GM18861 (cell line): ENCODE results near the gene YRDC.

Experiments
- ATAC-seq: cut with Tn5 transposase; IDR thresholded peaks from one replicate; pipeline ENCODE4 v1.9.1; 2021; ENCODE audit not compliant: unreplicated experiment

YRDC gene, protein sequence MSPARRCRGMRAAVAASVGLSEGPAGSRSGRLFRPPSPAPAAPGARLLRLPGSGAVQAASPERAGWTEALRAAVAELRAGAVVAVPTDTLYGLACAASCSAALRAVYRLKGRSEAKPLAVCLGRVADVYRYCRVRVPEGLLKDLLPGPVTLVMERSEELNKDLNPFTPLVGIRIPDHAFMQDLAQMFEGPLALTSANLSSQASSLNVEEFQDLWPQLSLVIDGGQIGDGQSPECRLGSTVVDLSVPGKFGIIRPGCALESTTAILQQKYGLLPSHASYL

DNA sequence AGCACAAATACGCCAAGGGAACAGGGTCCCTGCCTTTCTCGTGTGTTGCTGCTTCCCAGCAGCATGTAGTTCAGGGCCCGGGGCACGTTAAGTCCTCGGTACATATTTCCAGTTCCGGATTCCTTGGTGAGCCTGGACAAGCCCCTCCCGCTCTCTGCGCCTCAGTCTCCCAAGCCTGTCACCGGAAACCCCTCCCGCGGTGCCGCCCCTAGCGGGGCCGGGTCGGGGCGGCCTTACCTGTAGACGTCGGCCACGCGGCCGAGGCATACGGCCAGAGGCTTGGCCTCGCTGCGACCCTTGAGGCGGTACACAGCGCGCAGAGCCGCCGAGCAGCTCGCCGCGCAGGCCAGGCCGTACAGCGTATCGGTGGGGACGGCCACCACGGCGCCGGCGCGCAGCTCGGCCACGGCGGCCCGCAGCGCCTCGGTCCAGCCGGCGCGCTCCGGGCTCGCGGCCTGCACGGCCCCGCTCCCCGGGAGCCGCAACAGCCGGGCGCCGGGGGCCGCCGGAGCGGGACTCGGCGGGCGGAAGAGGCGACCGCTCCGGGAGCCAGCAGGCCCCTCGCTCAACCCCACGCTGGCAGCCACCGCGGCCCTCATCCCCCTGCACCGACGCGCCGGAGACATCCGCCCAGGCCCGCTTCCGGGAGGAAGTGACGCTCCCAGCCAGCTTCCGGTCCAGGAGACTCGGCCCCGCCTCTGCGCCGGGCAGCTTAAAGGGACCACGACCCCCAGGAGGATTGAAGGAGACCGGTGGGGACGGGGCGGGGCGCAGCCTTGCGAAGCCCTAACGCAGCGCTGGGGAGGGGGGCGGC, at the start of gene YRDC, which contains the start of gene C1orf122:
YRDC (minus strand) TSS at position 654 of the 814 bp plus-strand sequence; CDS start at position 626, 28 bp downstream.
C1orf122 (plus strand) TSS at position 236 of the 814 bp plus-strand sequence. CDS start 615 bp downstream, outside the sequence.
- ATAC-seq = peak; percentile 63

DNA sequence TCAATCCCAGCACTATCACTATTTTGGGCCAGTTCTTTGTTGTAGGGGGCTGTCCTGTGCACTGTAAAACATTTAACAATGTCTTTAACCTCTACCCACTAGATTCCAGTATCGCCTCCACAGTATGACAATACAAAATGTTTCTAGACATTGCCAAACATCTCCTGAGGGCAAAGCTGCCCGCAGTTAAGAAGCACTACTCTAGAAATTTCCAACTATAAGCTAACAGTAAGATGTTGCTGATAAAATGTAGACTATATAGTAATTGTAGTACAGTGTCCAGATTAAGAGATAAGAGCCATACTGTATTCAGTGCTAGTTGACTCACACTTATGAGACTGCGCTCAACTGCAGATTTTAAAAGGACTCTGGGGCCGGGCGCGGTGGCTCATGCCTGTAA, 46.4 kb upstream of the YRDC start:
- ATAC-seq = no peak

DNA sequence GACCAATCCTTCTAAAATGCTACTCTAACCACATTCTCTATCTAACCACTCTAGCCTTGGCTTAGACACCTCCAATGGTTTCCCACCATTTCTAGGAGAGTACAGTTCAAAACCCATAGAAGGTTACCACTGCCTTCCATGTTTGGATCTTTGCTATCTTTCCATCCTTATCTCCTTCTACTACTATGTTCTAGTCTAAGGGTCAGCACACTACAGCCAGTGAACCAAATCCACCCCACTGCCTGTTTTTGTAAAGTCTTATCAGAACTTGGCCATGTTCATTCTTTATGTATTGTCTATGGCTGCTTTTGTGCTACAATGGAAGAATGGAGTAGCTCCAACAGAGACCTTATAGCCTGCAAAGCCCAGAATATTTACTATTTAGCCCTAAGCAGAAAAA, 45.1 kb upstream of the YRDC start:
- ATAC-seq = no peak

DNA sequence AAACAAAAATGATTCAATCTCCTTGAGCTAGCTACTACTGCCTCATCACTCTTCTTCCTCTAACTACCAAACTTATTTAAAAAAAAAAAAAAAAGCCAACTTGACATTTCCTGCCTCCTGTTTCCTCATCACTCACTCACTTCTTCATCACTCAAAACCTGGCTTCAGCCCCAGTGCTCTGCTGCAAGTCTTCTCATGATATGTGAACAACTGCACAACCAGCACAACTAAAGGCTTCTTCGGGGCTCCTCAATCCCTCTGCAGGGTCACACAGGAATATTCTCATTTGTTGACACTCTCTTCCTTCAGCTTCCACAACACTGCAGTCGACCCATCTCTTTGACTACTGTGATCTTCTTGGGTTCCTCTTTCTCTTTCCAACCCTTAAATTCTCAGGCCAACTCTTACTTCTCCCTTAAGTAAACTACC, 43.8 kb upstream of the YRDC start:
- ATAC-seq = no peak

DNA sequence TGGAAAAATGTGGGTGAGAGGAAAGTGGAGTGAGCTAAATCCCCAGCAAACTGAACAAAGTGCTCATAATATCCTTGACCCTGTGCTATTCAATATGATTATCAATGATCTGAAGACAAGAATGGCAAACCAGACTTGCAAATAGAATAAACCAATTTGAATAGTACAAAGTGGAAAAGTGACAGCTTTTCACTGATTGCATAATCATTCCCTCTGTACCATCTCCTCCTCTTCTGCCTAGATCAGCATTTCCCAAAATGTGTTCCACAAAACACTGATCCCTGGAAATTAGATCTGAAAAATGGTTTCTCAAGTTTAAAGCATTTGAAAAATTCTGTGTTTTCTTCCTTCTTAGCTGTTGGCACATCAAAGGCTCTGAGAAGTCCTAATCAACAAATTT, 43.3 kb upstream of the YRDC start:
- no peak for ATAC-seq

DNA sequence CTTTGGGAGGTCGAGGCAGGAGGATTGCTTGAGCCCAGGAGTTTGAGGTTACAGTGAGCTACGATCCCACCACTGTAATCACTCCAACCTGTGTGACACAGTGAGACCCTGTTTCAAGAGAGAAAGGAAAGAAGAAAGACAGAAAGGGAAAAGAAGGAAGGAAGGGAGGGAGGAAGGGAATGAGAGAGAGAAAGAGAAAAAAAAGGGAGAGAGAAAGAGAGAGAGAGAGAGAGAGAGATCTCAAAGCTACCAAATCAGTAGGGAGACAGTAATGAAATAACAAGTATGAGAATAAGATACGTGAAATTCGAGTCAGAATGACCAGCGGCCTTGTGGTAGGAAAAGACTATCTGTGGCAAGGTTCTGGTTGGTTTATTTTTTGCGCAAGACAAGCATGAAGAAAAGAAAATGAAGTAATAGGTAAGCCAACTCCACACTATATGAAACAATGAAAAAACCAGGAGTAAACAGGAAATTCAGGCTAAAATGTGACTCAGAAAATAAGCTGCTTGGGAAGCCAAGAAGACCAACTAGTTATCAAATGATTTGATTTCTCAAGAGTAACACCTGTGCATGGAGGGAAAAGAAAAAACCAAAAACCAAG, 42.4 kb upstream of the YRDC start:
- no peak for ATAC-seq

DNA sequence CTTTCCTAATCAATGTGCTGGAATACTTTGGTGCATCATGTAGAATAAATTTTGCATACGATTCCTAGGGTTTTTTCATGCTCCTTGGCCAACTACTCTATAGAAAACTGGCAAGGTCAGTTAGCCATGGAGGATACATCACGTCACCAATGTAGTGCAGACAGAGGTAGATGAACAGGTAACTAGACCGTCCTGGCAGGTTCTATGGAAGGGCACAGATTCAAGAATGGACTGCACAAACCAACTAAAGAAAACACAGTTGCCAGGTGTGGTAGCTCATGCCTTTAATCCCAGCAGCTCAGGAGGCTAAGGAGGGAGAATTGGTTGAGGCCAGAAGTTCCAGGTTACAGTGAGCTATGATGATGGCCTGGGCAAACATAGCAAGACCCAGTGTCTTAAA, 41.5 kb upstream of the YRDC start:
- no peak for ATAC-seq

DNA sequence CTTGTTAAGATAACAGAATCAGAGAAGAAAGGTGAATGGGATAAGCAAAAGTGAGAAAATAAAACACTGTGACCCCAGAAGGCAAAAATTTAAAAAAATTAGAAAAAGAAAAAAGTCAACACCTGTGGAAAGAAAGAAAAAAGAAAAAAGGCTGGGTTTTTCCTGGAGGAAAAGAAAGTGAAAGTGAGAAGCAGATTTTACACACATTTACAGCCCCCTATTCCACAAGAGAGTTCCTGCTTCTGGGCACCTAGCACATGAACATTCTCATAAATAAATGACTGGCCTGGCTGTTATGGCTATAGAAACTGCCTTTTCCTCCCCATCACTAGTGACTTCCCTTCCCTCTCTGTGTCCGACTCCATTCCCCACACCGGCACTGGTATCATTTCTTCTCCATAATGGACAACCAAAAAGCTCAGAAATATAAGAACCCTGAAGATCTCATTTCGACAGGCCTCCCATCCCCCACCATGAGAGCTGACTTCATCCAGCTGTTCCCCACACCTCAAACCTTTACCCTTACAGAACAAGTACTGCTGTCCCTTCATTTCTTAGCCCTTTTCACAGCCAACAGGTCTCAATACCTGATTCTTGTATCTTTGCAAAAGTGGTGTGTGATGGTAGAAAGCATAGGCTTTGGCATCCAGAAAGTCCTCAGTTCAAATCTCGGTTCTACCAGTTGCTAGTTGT, 38.8 kb upstream of the YRDC start:
- ATAC-seq = no peak

DNA sequence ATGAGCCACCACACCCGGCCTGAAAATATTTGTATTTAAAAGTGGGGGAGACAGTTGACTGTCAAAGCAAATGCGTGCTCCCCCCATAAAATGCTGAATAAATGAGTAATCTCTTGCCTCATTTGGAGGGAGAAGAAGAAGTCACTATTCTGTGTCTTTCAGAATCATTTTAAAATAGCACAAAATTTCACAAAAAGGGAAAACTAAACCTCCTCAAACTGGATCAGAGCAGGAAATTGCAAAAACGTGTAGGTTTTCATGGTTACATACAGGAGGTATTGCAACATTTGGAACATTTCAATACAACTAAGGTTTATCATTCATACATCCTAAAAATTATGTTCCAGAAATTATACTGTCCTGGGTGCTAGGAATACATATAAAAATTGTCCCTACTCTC, 37.8 kb upstream of the YRDC start:
- no peak for ATAC-seq

DNA sequence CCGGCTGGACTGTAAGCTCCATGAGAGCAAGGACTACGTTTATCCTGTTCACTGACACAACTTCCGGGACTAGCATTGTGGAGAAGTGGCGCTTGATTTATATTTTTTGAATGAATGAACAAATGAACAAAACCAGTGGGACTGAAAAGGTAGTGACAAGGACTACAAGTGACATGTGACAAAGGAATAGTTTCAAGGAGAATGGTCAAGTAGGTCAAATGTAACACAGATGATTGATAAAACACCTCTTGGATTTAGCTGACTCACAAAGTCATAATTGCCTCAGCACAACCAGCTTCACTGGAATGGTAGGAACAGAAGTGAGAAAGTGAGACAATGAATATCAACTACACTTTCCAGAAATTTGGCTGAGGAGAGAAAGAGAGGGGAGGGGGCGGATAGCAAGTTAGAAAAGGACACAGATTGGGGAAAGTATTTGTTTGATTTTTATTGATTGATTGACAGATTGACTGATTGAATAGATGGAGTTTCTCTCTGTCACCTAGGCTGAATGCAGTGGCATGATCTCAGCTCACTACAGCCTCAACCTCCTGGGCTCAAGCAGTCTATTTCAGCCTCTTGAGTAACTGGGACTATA, 37.1 kb upstream of the YRDC start:
- ATAC-seq = no peak

DNA sequence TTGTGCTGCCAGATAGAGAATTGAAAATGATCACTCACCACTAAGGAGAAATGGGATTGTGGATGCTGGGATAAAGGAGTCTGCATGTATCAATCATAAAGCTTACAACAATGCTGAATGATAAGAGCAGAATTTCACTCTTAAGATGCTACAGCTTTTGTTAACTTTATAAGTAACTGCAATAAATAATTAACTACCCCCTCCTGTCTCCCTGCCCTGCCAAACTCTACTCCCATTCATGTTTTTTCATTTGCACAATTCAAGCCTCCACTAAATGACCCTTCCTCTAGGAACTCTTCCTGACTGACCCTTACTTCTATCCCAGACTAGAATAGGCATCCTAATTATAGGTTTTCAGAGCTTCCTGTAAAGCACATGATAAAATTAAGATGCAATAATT, 36.5 kb upstream of the YRDC start:
- no peak for ATAC-seq

DNA sequence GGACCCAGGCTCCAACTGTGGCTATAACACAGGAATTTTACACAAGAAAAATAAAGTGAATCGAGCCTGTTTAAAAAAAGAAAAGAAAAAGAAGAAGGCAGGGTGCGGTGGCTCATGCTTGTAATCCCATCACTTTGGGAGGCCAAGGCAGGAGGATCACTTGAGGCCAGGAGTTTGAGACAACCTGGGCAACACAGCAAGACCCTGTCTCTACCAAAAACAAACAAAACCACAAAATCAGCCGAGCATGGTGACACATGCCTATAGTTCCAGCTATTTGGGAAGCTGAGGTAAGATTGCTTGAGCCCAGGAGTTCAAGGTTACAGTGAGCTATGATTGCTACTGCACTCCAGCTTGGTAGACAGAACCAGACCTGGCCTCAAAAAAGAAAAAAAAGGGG, 33.6 kb upstream of the YRDC start:
- no peak for ATAC-seq

DNA sequence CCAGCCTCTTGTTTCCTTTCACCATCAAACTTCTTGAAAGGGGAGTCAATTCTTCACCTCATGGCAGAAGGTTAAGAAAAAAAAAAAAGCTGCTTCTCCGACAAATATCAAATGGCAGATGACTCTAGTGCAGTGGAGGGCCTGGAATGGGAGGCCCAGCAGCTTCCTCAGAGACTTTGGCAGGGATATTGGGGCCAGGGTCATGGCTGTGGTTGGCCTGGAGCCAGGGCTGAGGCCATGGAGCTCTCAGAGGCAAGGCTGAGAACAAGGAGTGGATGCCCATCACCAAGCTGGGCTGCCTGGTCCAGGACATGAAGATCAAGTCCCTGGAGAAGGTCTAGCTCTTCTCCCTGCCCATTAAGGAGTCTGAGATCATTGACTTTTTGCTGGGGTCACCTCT, 32.7 kb upstream of the YRDC start:
- ATAC-seq = no peak

DNA sequence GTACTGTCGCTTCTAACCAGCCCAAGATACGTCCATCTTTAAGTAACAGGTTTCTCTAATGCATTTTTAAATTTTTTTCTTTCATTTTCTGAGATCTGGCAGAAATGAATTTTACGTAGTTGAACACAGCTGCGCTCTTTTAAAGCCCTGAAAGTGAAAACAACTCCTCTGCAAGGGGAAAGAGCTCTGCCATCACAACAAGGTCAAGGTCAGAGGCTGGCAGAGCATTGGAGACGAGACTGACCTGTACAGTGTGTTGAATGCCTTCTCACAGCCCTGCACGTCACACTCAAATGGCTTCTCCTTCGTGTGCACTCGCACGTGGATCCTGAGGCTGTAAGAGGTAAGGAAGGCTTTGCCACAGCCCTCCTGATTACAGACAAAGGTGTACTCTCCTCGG, 31.7 kb upstream of the YRDC start:
- no peak for ATAC-seq

DNA sequence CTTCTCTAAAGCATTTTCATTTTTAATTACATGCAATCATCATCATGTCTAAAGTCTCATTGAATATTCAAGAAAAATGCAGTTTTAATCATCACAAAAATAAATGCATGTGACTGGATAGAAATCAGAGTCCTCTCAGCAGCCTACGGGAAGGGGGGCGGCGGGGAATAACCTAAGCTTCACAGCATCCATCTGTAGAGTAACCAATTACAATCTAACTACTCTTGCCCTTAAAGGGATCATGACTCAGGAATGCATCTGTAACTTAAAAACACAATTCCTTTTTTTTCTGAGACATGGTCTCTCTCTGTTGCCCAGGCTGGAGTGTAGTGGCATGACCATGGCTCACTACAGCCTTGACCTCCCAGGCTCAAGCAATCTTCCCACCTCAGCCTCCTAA, 28.8 kb upstream of the YRDC start:
- no peak for ATAC-seq

DNA sequence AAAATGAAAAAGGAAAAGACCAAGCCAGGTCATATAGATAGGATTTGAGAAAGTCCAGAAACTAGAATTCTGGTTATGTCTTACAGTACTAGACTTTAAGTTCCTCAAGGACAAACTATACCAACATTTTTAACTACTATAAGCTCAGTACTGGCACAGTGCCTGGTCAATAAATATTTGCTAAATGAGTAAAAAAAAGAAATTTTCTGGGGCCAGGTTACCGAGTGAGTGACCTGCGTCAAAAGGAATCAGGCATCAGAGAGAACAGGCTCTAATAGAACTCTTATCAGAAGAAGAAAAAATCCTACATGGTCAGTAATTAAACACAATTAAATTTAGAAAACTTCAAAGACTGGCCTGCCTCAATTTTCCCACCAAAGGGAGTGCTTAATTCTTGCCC, 23.8 kb upstream of the YRDC start:
- ATAC-seq = no peak

DNA sequence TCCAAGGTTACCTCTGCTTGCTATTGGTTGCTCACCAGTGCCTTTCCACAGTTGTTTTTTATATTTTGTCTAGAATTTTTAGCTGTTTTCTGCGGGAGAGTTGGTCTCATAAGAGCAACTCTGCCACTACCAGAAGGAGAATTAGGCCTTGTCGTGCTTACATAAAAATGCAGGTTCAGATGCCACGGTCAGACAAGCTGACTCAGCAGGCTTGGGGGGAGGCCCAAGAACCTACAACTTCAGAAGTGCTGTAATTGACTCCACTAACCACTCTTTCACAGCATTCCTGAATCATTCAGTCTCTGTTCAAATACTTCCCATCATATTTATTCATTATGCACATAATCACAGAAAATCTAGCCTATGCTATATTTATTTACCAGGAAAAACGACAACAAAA, 23.1 kb upstream of the YRDC start:
- ATAC-seq = no peak

DNA sequence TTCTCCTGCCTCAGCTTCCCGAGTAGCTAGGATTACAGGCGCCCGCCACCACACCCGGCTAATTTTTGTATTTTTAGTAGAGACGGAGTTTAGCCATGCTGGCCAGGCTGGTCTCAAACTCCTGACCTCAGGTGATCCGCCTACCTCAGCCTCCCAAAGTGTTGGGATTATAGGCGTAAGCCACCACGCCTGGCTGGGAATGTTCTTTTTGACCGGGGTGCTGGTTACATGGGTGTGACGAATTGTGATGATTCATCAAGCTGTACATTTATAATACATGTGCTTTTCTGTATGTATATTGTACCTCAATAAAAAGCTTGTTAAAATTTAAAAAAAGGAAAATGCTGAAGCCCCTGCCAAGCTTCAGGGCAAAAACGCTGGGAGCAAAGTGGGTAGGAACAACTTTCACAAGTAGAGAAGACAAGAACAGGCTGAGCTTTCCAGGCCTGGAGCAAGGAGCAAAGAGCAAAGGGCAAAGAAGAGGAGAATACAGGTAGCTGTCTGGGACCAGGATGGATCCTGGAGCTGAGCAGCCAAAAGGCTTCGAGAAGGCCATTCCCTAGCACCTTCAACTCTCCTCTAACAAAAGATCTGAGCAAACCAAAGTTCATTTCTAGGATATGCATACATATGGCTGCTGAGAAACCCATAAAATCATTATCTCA, 20.5 kb upstream of the YRDC start:
- no peak for ATAC-seq

DNA sequence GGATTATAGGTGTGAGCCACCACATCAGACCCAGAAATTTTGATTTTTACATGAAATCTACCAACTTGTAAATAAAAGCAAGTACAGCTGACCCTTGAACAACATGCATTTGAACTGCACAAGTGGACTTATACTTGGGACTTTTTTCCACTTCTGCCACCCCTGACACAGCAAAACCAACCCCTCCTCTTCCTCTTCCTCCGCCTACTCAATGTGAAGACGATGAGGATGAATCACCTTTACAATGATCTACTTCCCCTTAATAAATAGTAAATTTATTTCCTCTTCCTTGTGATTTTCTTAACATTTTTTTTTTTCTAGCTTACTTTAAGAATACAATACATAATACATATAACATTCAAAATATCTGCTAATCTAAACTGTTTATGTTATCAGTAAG, 17.5 kb upstream of the YRDC start:
- ATAC-seq = no peak

DNA sequence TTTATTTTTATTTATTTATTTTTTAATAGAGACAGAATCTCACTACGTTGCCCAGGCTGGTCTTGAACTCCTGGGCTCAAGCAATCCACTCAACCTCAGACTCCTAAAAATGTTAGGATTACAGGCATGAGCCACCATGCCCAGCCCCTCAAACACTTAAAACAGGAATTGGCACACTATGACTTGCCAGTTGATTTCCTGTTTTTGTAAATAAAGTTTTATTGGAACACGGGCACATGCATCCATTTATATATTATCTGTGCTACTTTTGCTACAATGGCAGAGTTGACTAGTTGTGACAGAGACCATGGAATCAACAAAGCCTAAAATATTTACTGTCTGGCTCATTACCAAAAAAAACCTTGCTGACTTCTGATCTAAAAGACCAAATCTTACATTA, 16.0 kb upstream of the YRDC start:
- no peak for ATAC-seq
